Right lobe of liver (tissue), 6 donors: Measurements from ENCODE around the gene C17orf75. TPM values are rescaled to one million over a fixed set of nuclear protein-coding genes. Genes with fewer than 3 reads are reported as not detected.

Experiments
- ATAC-seq, 4 donors: fragments of 200-7000 bp; cut with Tn5 transposase; one replicate each; pipeline ENCODE4 v1.9.1; 2020; ENCODE audit warnings: mild to moderate bottlenecking in 4 of 4, moderate library complexity in 4 of 4
- DNase-seq, 3 donors: peaks; one replicate each; pipeline ENCODE4 v3.0.0-alpha.2; 2020
- H3K27ac ChIP-seq, 3 donors: fragments of 200-600 bp; one replicate each; pipeline ENCODE4 v1.8.0; 2022
- H3K27me3 ChIP-seq, 2 donors: fragments of 200-600 bp; one replicate each; pipeline ENCODE4 v1.8.0; 2022
- H3K36me3 ChIP-seq, 4 donors: fragments of 200-600 bp; sonication (generic) in 1 of 4; one replicate each; pipeline versions ENCODE4 v1.5.1 to v1.8.0; 2017 to 2022; ENCODE audit warnings: control low read depth in 1 of 4
- H3K4me1 ChIP-seq, 4 donors: fragments of 200-600 bp; sonication (generic) in 1 of 4; one replicate each; pipeline versions ENCODE4 v1.5.1 to v1.8.0; 2017 to 2022; ENCODE audit warnings: control low read depth in 1 of 4
- H3K4me3 ChIP-seq, 3 donors: fragments of 200-600 bp; one replicate each; pipeline ENCODE4 v1.8.0; 2022
- H3K9me3 ChIP-seq, 4 donors: fragments of 200-600 bp; sonication (generic) in 1 of 4; one replicate each; pipeline versions ENCODE4 v1.5.1 to v1.8.0; 2017 to 2022; ENCODE audit warnings: control low read depth in 1 of 4
- CTCF ChIP-seq, 4 donors: fragments of 200-600 bp in 3 of 4; fragments of 450-650 bp in 1 of 4; IDR thresholded peaks; one replicate each; pipeline versions ENCODE4 v1.5.1 to v1.8.0; 2016 to 2022; ENCODE audit warnings: antibody characterized with exemption in 4 of 4, mild to moderate bottlenecking in 2 of 4
- POLR2A ChIP-seq: fragments of 450-650 bp; IDR thresholded peaks from one replicate; pipeline ENCODE4 v1.6.1; 2017; ENCODE audit warnings: antibody characterized with exemption, mild to moderate bottlenecking
- WGBS: methylation state at CpG from one replicate; pipeline ENCODE4 v1.1.6; 2018; ENCODE audit warnings: low coverage, low lambda C conversion rate; ENCODE audit not compliant: insufficient coverage; ENCODE audit errors: missing lambda C conversion rate; 5-methylcytosine and 5-hydroxymethylcytosine counted together
- intact Hi-C, 2 donors: fragments of 100-400 bp; cut with DNase I; formaldehyde crosslinking; loops; one replicate each; pipeline versions ENCODE4 v1.11.2 to v1.14.1; 2022
- total RNA-seq, 6 experiments: library from RNA; depleted of rRNA in 2 of 6; stranded (reverse); fragments of >200 nt in 2 of 6; fragmentation: NEBNext Ultra II Directional in 3 of 6; extraction: Animal tissue kit (Norgen Biotek cat#: 25700) in 3 of 6; gene quantifications; one replicate each; pipeline versions ENCODE4 v1.1.0 to v1.2.4, GENCODE V29; 2016 to 2023
- donor health status: DM: no; HTN: yes; CAD: no.
- donor health status: DM: no; HTN: no; CAD: no.
- donor health status: DM: no; HTN: no; CAD: no.
- donor health status: DM: no; HTN: yes; CAD: no.
- donor health status: DM: no; HTN: yes; CAD: no.

C17orf75 gene
- total RNA-seq, 6 experiments from 2014 or later = 7.1 to 8.9 (median 7.3) TPM

- intact Hi-C loops = no loop called here
- H3K4me1 ChIP-seq = no peaks in the 10 kb centered on the region
- H3K27ac ChIP-seq = no peak overlapping the region
- no peak overlapping the region for H3K4me3 ChIP-seq
- no peaks in the 10 kb centered on the region for H3K27me3 ChIP-seq
- no peak for DNase-seq
- peaks cover 34 to 79% (median 59%) of the 10 kb centered on the region in 4 donors for H3K36me3 ChIP-seq
- H3K9me3 ChIP-seq = no peaks in the 10 kb centered on the region
- ATAC-seq = no peak
- TF ChIP-seq POLR2A = no peak
- WGBS = 60% methylated on average over 1 of the region's 1 CpG
Measured at GRCh38 chr17:32370426-32370825, 28.5 kb upstream of the C17orf75 start.

GRCh38 chr17:32361270-32361669 lies 19.3 kb upstream of the C17orf75 start:
- Histone ChIP-seq H3K27ac (no peak overlapping the region), H3K4me1 (peaks cover 0 to 5% (median 1%) of the 10 kb centered on the region in 4 donors), H3K36me3 (peaks cover 28 to 89% (median 56%) of the 10 kb centered on the region in 4 donors), H3K4me3 (no peak overlapping the region), H3K27me3 (no peaks in the 10 kb centered on the region), H3K9me3 (no peaks in the 10 kb centered on the region)
- no peak for TF ChIP-seq POLR2A
- no peak for TF ChIP-seq CTCF (IDR thresholded peaks at IDR 0.05)
- no peak for DNase-seq
- intact Hi-C loops = no loop called here
- ATAC-seq = no peak
- WGBS = 89% methylated on average over 1 of the region's 1 CpG

GRCh38 chr17:32357615-32358014 lies 15.6 kb upstream of the C17orf75 start:
- H3K36me3 ChIP-seq = peaks cover 9 to 81% (median 34%) of the 10 kb centered on the region in 4 donors
- H3K27ac ChIP-seq = no peak overlapping the region
- DNase-seq (no peak), ATAC-seq (no peak)
- H3K4me1 ChIP-seq = peaks cover 0 to 33% (median 13%) of the 10 kb centered on the region in 4 donors
- intact Hi-C loops = no loop called here
- no peak overlapping the region for H3K4me3 ChIP-seq
- no peaks in the 10 kb centered on the region for H3K27me3 ChIP-seq
- H3K9me3 ChIP-seq = no peaks in the 10 kb centered on the region
- TF ChIP-seq POLR2A (no peak), CTCF (IDR thresholded peaks at IDR 0.05) (no peak)
- 93% methylated on average over 5 of the region's 8 CpGs for WGBS

- no peak for ATAC-seq
- H3K4me1 ChIP-seq = peaks cover 0 to 42% (median 13%) of the 10 kb centered on the region in 4 donors
- no peak overlapping the region for H3K4me3 ChIP-seq
- peaks cover 9 to 80% (median 29%) of the 10 kb centered on the region in 4 donors for H3K36me3 ChIP-seq
- H3K27me3 ChIP-seq = no peaks in the 10 kb centered on the region
- 79% methylated on average over 2 of the region's 5 CpGs for WGBS
- intact Hi-C loops = no loop called here
- no peak for TF ChIP-seq CTCF (IDR thresholded peaks at IDR 0.05)
- no peak for TF ChIP-seq POLR2A
- no peak overlapping the region for H3K27ac ChIP-seq
- H3K9me3 ChIP-seq = no peaks in the 10 kb centered on the region
- DNase-seq = no peak
Measured at GRCh38 chr17:32356750-32357149, 14.8 kb upstream of the C17orf75 start.

GRCh38 chr17:32356378-32356743 lies 14.4 kb upstream of the C17orf75 start:
- Histone ChIP-seq H3K27ac (no peak overlapping the region), H3K27me3 (no peaks in the 10 kb centered on the region), H3K4me3 (no peak overlapping the region), H3K36me3 (peaks cover 9 to 77% (median 26%) of the 10 kb centered on the region in 4 donors), H3K9me3 (no peaks in the 10 kb centered on the region), H3K4me1 (peaks cover 0 to 45% (median 13%) of the 10 kb centered on the region in 4 donors)
- TF ChIP-seq CTCF (IDR thresholded peaks at IDR 0.05) (no peak), POLR2A (no peak)
- no peak for ATAC-seq
- DNase-seq = no peak
- intact Hi-C loops = no loop called here
- WGBS = 89% methylated on average over 3 of the region's 3 CpGs
